HCT116 (cell line): ENCODE data around the gene MROH8. TPM values are rescaled to one million over a fixed set of nuclear protein-coding genes. Genes with fewer than 3 reads are reported as not detected.

Source experiments
- ATAC-seq: fragments of 200-7000 bp; cut with Tn5 transposase; 2 replicates; pipeline ENCODE4 v1.9.1; 2020; ENCODE audit warnings: mild to moderate bottlenecking, moderate library complexity
- BruUV-seq: library from RNA; stranded (reverse); fragments of 400-500 nt; replicated peaks from 2 replicates; lab custom pipeline; 2021; lab: Mats Ljungman, UMichigan
- CTCF ChIA-PET: fragments of 300-600 bp; sonication (Branson Sonifier 250); formaldehyde crosslinking; loops from one replicate; lab custom pipeline; 2021; ENCODE audit warnings: antibody characterized with exemption; lab: Charles Lee
- POLR2A ChIA-PET: fragments of 300-600, 350-600 bp; sonication (Branson Sonifier 250); formaldehyde crosslinking; loops from one replicate; lab custom pipeline; 2021; ENCODE audit warnings: antibody characterized with exemption; lab: Charles Lee
- RAD21 ChIA-PET, 2 experiments: fragments of 300-600 bp; sonication (Branson Sonifier 250); formaldehyde crosslinking; loops; one replicate each; lab custom pipeline; 2023; ENCODE audit warnings: low total read pairs in 2 of 2; ENCODE audit not compliant: uncharacterized antibody in 2 of 2, unreplicated experiment in 2 of 2, low non-redundant PET in 1 of 2; lab: Charles Lee
- DNase-seq: peaks from one replicate; pipeline ENCODE4 v3.0.0-alpha.2; 2010; ENCODE audit warnings: low read depth, low spot score
- H2AFZ ChIP-seq: fragments of 200-600 bp; shearing (Covaris generic), sonication (generic); 2 replicates; pipeline ENCODE4 v1.6.1; 2017; ENCODE audit warnings: low read depth, mixed run types, mixed read lengths, antibody characterized with exemption, low read length; ENCODE audit not compliant: poor library complexity, severe bottlenecking
- H3K27ac ChIP-seq: 2 replicates; pipeline ENCODE4 v1.5.1; 2012; ENCODE audit warnings: low read depth, low read length
- H3K27me3 ChIP-seq: fragments of 200-600 bp; sonication (generic); 2 replicates; pipeline ENCODE4 v1.6.1; 2016; ENCODE audit warnings: mixed run types, low read length, mixed read lengths; ENCODE audit not compliant: insufficient read depth
- H3K36me3 ChIP-seq, 2 experiments: fragments of 200-500 bp in 1 of 2; fragments of 200-600 bp in 1 of 2; sonication (Bioruptor generic) in 1 of 2; sonication (generic) in 1 of 2; 2 replicates each; pipeline versions ENCODE4 v1.5.1 to v1.6.1; 2014 to 2016; ENCODE audit warnings: low read length in 2 of 2, inconsistent platforms in 1 of 2, mixed read lengths in 1 of 2, mixed run types in 1 of 2; ENCODE audit not compliant: insufficient read depth in 2 of 2, control insufficient read depth in 1 of 2
- H3K4me1 ChIP-seq, 2 experiments: fragments of 200-600 bp in 1 of 2; sonication (generic) in 1 of 2; 2 replicates each; pipeline versions ENCODE4 v1.5.1 to v1.6.1; 2012 to 2017; ENCODE audit warnings: low read length in 2 of 2, inconsistent platforms in 1 of 2, mild to moderate bottlenecking in 1 of 2, mixed read lengths in 1 of 2, mixed run types in 1 of 2, moderate library complexity in 1 of 2; ENCODE audit not compliant: insufficient read depth in 2 of 2, control insufficient read depth in 1 of 2
- H3K4me2 ChIP-seq: fragments of 200-600 bp; sonication (generic); 2 replicates; pipeline ENCODE4 v1.6.1; 2017; ENCODE audit warnings: mixed run types, low read length, mixed read lengths
- H3K4me3 ChIP-seq, 2 experiments: fragments of 200-600 bp in 1 of 2; sonication (generic) in 1 of 2; replicated peaks in 1 of 2; 2 replicates each; pipeline ENCODE4 v1.5.1; 2011 to 2016; ENCODE audit warnings: low read length in 2 of 2, control low read depth in 1 of 2, low read depth in 1 of 2, mild to moderate bottlenecking in 1 of 2, mixed read lengths in 1 of 2, mixed run types in 1 of 2
- H3K79me2 ChIP-seq: fragments of 200-600 bp; sonication (generic); 2 replicates; pipeline ENCODE4 v1.6.1; 2017; ENCODE audit warnings: mild to moderate bottlenecking, mixed run types, low read length, moderate library complexity, mixed read lengths; ENCODE audit not compliant: insufficient read depth
- H3K9ac ChIP-seq: fragments of 200-600 bp; sonication (generic); 2 replicates; pipeline ENCODE4 v1.6.1; 2016; ENCODE audit warnings: low read length, mixed read lengths
- H3K9me2 ChIP-seq: fragments of 200-600 bp; sonication (generic), shearing (Covaris generic); 2 replicates; pipeline ENCODE4 v1.6.1; 2017; ENCODE audit warnings: mixed run types, mild to moderate bottlenecking, moderate library complexity; ENCODE audit not compliant: insufficient read depth
- H3K9me3 ChIP-seq, 2 experiments: fragments of 200-500 bp in 1 of 2; fragments of 200-600 bp in 1 of 2; sonication (Bioruptor generic) in 1 of 2; sonication (generic) in 1 of 2; 2 replicates each; pipeline ENCODE4 v1.6.1; 2014 to 2017; ENCODE audit warnings: low read length in 2 of 2, mixed read lengths in 2 of 2, inconsistent platforms in 1 of 2, low read depth in 1 of 2, mild to moderate bottlenecking in 1 of 2, mixed run types in 1 of 2, moderate library complexity in 1 of 2; ENCODE audit not compliant: control insufficient read depth in 1 of 2, insufficient read depth in 1 of 2
- H4K20me1 ChIP-seq: fragments of 200-600 bp; sonication (generic), shearing (Covaris generic); 2 replicates; pipeline ENCODE4 v1.6.1; 2017; ENCODE audit warnings: mixed run types, mild to moderate bottlenecking, moderate library complexity; ENCODE audit not compliant: insufficient read depth
- CBX3 ChIP-seq: IDR thresholded peaks from 2 replicates; pipeline ENCODE4 v1.6.1; 2012; ENCODE audit warnings: low read depth
- CEBPB ChIP-seq: IDR thresholded peaks from 2 replicates; pipeline ENCODE4 v1.6.1; 2012; ENCODE audit warnings: low read depth
- CTCF ChIP-seq, 3 experiments: fragments of 200-600 bp in 1 of 3; sonication (generic) in 1 of 3; IDR thresholded peaks in 2 of 3; conservative IDR thresholded peaks in 1 of 3; 2 replicates each; pipeline ENCODE4 v1.5.1; 2012 to 2017; ENCODE audit warnings: low read depth in 2 of 3, low read length in 2 of 3, antibody characterized with exemption in 1 of 3, borderline replicate concordance in 1 of 3, control low read depth in 1 of 3, mild to moderate bottlenecking in 1 of 3, mixed read lengths in 1 of 3, mixed run types in 1 of 3, moderate library complexity in 1 of 3; ENCODE audit not compliant: insufficient read depth in 1 of 3
- EGR1 ChIP-seq: IDR thresholded peaks from 2 replicates; pipeline ENCODE4 v1.6.1; 2012; ENCODE audit warnings: low read depth
- EZH2phosphoT487 ChIP-seq: fragments of 200-600 bp; IDR thresholded peaks from 2 replicates; pipeline ENCODE4 v1.6.1; 2018; ENCODE audit warnings: antibody characterized with exemption, borderline replicate concordance
- FOSL1 ChIP-seq: IDR thresholded peaks from 2 replicates; pipeline ENCODE4 v1.6.1; 2012; ENCODE audit warnings: low read depth
- MAX ChIP-seq: IDR thresholded peaks from 2 replicates; pipeline ENCODE4 v1.6.1; 2012
- POLR2AphosphoS5 ChIP-seq: IDR thresholded peaks from 2 replicates; pipeline ENCODE4 v1.6.1; 2011; ENCODE audit warnings: mild to moderate bottlenecking, low read depth, low read length, moderate library complexity
- SP1 ChIP-seq: IDR thresholded peaks from 2 replicates; pipeline ENCODE4 v1.6.1; 2012; ENCODE audit warnings: low read depth
- YY1 ChIP-seq: IDR thresholded peaks from 2 replicates; pipeline ENCODE4 v1.6.1; 2011; ENCODE audit warnings: low read length, low read depth, moderate library complexity, mild to moderate bottlenecking; ENCODE audit not compliant: insufficient replicate concordance; ENCODE audit errors: extremely low read depth
- ZFX ChIP-seq: fragments of 450-650 bp; IDR thresholded peaks from 2 replicates; pipeline ENCODE4 v1.6.1; 2017
- ZNF274 ChIP-seq: fragments of 200-500 bp; sonication (Bioruptor generic); IDR thresholded peaks from 2 replicates; pipeline ENCODE4 v1.6.1; 2014; ENCODE audit warnings: mild to moderate bottlenecking, low read depth, low read length, inconsistent platforms
- intact Hi-C: fragments of 100-400 bp; cut with micrococcal nuclease; formaldehyde crosslinking; loops from 2 replicates; pipeline ENCODE4 v1.10.0; 2022
- total RNA-seq: library from RNA; stranded (reverse); gene quantifications from one replicate; pipeline ENCODE4 v1.2.1, GENCODE V29; 2021; ENCODE audit not compliant: unreplicated experiment
- TF ChIP-seq, protein P1 (sequence below): IDR thresholded peaks from 2 replicates; pipeline ENCODE4 v1.6.1; 2011; ENCODE audit warnings: mild to moderate bottlenecking, low read length, moderate library complexity; ENCODE audit not compliant: insufficient replicate concordance; ENCODE audit errors: extremely low read depth

The MROH8 gene
- total RNA-seq, 1 experiment from 2014 or later, result 0.79 TPM

DNA sequence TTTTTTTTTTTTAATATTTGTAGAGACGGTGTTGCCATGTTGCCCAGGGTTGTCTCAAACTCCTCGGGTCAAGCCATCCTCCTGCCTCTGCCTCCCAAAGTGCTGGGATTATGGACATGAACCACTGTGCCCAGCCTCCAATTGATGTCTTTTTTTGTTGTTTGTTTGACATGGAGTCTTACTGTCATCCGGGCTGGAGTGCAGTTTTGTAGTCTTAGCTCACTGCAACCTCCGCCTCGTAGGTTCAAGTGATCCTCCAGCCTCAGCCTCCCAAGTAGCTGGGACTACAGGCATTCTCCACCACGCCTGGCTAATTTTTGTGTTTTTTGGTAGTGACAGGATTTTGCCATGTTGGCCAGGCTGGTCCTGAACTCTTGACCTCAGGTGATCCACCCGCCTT is 9.4 kb upstream of the MROH8 start:
- H3K27ac ChIP-seq, result no peak overlapping the region
- H3K36me3 ChIP-seq, result peaks cover 32 to 63% of the 10 kb centered on the region in 2 experiments
- H3K9me3 ChIP-seq, result no peaks in the 10 kb centered on the region
- H3K4me1 ChIP-seq, result peaks cover 0 to 7% of the 10 kb centered on the region in 2 experiments; a peak in 1 of 4 replicates
- peaks cover 98% of the 10 kb centered on the region for H3K79me2 ChIP-seq
- ChIA-PET RAD21 (no interaction called here), CTCF (interaction anchor here (0.9 to 1.3 kb wide), 2 partner anchors 12 to 80 kb away, joined by 3 read pairs; no protein-coding TSS in a partner anchor), POLR2A (interaction anchor here (1.2 kb wide), 1 partner anchor 10 kb away, joined by 3 read pairs; no protein-coding TSS in a partner anchor)
- no peak overlapping the region for H2AFZ ChIP-seq
- no peak overlapping the region for H3K4me3 ChIP-seq
- H3K9ac ChIP-seq, result no peak overlapping the region
- intact Hi-C loops, result no loop called here
- DNase-seq (no peak), ATAC-seq (no peak)
- no peaks in the 10 kb centered on the region for H3K27me3 ChIP-seq
- H3K9me2 ChIP-seq, result no peaks in the 10 kb centered on the region
- BruUV-seq, result no TSS peak
- no peak overlapping the region for H3K4me2 ChIP-seq
- peaks cover 26% of the 10 kb centered on the region; the same call in 1 of the 2 replicates for H4K20me1 ChIP-seq
- TF ChIP-seq ZFX, result no peak
- no peak for TF ChIP-seq SP1
- TF ChIP-seq CBX3, result no peak
- TF ChIP-seq POLR2AphosphoS5, result no peak
- TF ChIP-seq YY1, result no peak
- TF ChIP-seq CTCF (IDR thresholded peaks at IDR 0.05 in 2 of 3, conservative IDR thresholded peaks at IDR 0.05 in 1 of 3; ENCODE audit: borderline replicate concordance in 1 of 3, insufficient read depth in 1 of 3, low read depth in 2 of 3, low read length in 2 of 3), result no peak
- no peak for TF ChIP-seq FOSL1
- TF ChIP-seq, protein P1, sequence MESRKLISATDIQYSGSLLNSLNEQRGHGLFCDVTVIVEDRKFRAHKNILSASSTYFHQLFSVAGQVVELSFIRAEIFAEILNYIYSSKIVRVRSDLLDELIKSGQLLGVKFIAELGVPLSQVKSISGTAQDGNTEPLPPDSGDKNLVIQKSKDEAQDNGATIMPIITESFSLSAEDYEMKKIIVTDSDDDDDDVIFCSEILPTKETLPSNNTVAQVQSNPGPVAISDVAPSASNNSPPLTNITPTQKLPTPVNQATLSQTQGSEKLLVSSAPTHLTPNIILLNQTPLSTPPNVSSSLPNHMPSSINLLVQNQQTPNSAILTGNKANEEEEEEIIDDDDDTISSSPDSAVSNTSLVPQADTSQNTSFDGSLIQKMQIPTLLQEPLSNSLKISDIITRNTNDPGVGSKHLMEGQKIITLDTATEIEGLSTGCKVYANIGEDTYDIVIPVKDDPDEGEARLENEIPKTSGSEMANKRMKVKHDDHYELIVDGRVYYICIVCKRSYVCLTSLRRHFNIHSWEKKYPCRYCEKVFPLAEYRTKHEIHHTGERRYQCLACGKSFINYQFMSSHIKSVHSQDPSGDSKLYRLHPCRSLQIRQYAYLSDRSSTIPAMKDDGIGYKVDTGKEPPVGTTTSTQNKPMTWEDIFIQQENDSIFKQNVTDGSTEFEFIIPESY, result no peak
- TF ChIP-seq MAX, result no peak
- TF ChIP-seq EZH2phosphoT487, result no peak
- TF ChIP-seq ZNF274, result no peak
- no peak for TF ChIP-seq CEBPB
- no peak for TF ChIP-seq EGR1
